ENCODE results near the gene TGFA. TPM values are rescaled to one million over a fixed set of nuclear protein-coding genes. Genes with fewer than 3 reads are reported as not detected.

The TGFA gene
- total RNA-seq, 4 donors from 2014 or later, result 10.7 to 51.3 (median 33.7) TPM

- Histone ChIP-seq H3K36me3 (no peaks in the 10 kb centered on the region), H3K4me3 (no peak overlapping the region), H3K27ac (no peak overlapping the region), H3K9me3 (no peaks in the 10 kb centered on the region), H3K4me1 (peaks cover 0 to 24% (median 17%) of the 10 kb centered on the region in 4 donors), H3K27me3 (peaks cover 9% of the 10 kb centered on the region)
- in situ Hi-C loops (cut with MboI; ENCODE audit: low pct_ligation_motif_present in 1 of 4, low pct_unique_long_range_greater_than_20kb in 1 of 4, low sequenced_read_pairs in 3 of 4) (no loop called here), intact Hi-C loops (cut with DNase I; ENCODE audit: low total_unique reads) (no loop called here)
- DNase-seq, result no peak
- WGBS, 2 donors (ENCODE audit: low coverage in 1 of 2), result 61 to 64% methylated on average over 2 of the region's 2 CpGs
- TF ChIP-seq POLR2A (IDR thresholded peaks at IDR 0.05), result no peak
- TF ChIP-seq POLR2AphosphoS5 (IDR thresholded peaks at IDR 0.05), result no peak
- TF ChIP-seq CTCF (IDR thresholded peaks at IDR 0.05), result no peak
- TF ChIP-seq EP300 (IDR thresholded peaks at IDR 0.05; ENCODE audit: low read depth), result no peak
These were observed 6.4 kb upstream of the TGFA start for GRCh38 chr2:70560040-70560439.

GRCh38 chr2:70558195-70558808 is 4.7 kb upstream of the TGFA start:
- no peak for DNase-seq
- H3K36me3 ChIP-seq, result no peaks in the 10 kb centered on the region
- peaks cover 0 to 33% (median 25%) of the 10 kb centered on the region in 4 donors for H3K4me1 ChIP-seq
- H3K27ac ChIP-seq, result peak overlapping the region; percentile 65 to 81 (median 70)
- peaks cover 21% of the 10 kb centered on the region for H3K27me3 ChIP-seq
- TF ChIP-seq EP300 (IDR thresholded peaks at IDR 0.05; ENCODE audit: low read depth) (no peak), POLR2A (IDR thresholded peaks at IDR 0.05) (no peak)
- no peaks in the 10 kb centered on the region for H3K9me3 ChIP-seq
- intact Hi-C loops (cut with DNase I; ENCODE audit: low total_unique reads) (no loop called here), in situ Hi-C loops (cut with MboI; ENCODE audit: low pct_ligation_motif_present in 1 of 4, low pct_unique_long_range_greater_than_20kb in 1 of 4, low sequenced_read_pairs in 3 of 4) (loop anchor here in 1 of 4 donors (10.0 kb wide), 1 partner anchor 56 kb away; no protein-coding TSS in a partner anchor)
- H3K4me3 ChIP-seq, result no peak overlapping the region
- WGBS, 2 donors (ENCODE audit: low coverage in 1 of 2), result 46% methylated on average over 5 of the region's 5 CpGs; no CpG with 5 or more reads in 1 of the 2 donors

- peak overlapping the region; percentile 65 to 81 (median 70) for H3K27ac ChIP-seq
These were observed 3.7 kb upstream of the TGFA start for GRCh38 chr2:70557171-70557838.

GRCh38 chr2:70556608-70557007 is 3.0 kb upstream of the TGFA start:
- H3K4me3 ChIP-seq, result no peak overlapping the region
- no peaks in the 10 kb centered on the region for H3K9me3 ChIP-seq
- peaks cover 0 to 41% (median 28%) of the 10 kb centered on the region in 4 donors for H3K4me1 ChIP-seq
- no peak for DNase-seq
- no peaks in the 10 kb centered on the region for H3K36me3 ChIP-seq
- WGBS, 2 donors (ENCODE audit: low coverage in 1 of 2), result 49 to 59% methylated on average over 2 of the region's 2 CpGs
- in situ Hi-C loops (cut with MboI; ENCODE audit: low pct_ligation_motif_present in 1 of 4, low pct_unique_long_range_greater_than_20kb in 1 of 4, low sequenced_read_pairs in 3 of 4), result loop anchor here in 1 of 4 donors (10.0 kb wide), 1 partner anchor 58 kb away; no protein-coding TSS in a partner anchor
- peak overlapping the region; percentile 65 to 81 (median 70) for H3K27ac ChIP-seq
- H3K27me3 ChIP-seq, result peaks cover 31% of the 10 kb centered on the region
- intact Hi-C loops (cut with DNase I; ENCODE audit: low total_unique reads), result no loop called here
- TF ChIP-seq EP300 (IDR thresholded peaks at IDR 0.05; ENCODE audit: low read depth) (no peak), POLR2A (IDR thresholded peaks at IDR 0.05) (no peak), POLR2AphosphoS5 (IDR thresholded peaks at IDR 0.05) (no peak)

More at GRCh38 chr2:70557171-70557838, 3.7 kb upstream of the TGFA start:
- in situ Hi-C loops (cut with MboI; ENCODE audit: low pct_ligation_motif_present in 1 of 4, low pct_unique_long_range_greater_than_20kb in 1 of 4, low sequenced_read_pairs in 3 of 4), result loop anchor here in 1 of 4 donors (10.0 kb wide), 1 partner anchor 57 kb away; no protein-coding TSS in a partner anchor
- Histone ChIP-seq H3K36me3 (no peaks in the 10 kb centered on the region), H3K27me3 (peaks cover 30% of the 10 kb centered on the region), H3K4me1 (peaks cover 0 to 39% (median 25%) of the 10 kb centered on the region in 4 donors), H3K4me3 (no peak overlapping the region), H3K9me3 (no peaks in the 10 kb centered on the region)
- peak; percentile 67 for DNase-seq
- intact Hi-C loops (cut with DNase I; ENCODE audit: low total_unique reads), result no loop called here
- TF ChIP-seq CTCF (IDR thresholded peaks at IDR 0.05) (no peak), POLR2AphosphoS5 (IDR thresholded peaks at IDR 0.05) (peak; percentile 39 to 54 (median 45)), POLR2A (IDR thresholded peaks at IDR 0.05) (peak; percentile 47)
- WGBS, 2 donors (ENCODE audit: low coverage in 1 of 2), result 18 to 47% methylated on average over 2 to 6 of the region's 6 CpGs

- H3K9me3 ChIP-seq, result no peaks in the 10 kb centered on the region
- peak overlapping the region; percentile 84 to 93 (median 87) for H3K27ac ChIP-seq
- H3K36me3 ChIP-seq, result no peaks in the 10 kb centered on the region
- in situ Hi-C loops (cut with MboI; ENCODE audit: low pct_ligation_motif_present in 1 of 4, low pct_unique_long_range_greater_than_20kb in 1 of 4, low sequenced_read_pairs in 3 of 4), result loop anchor here in 1 of 4 donors (10.0 kb wide), 1 partner anchor 60 kb away; no protein-coding TSS in a partner anchor
- peaks cover 0 to 47% (median 28%) of the 10 kb centered on the region in 4 donors for H3K4me1 ChIP-seq
- peaks cover 31% of the 10 kb centered on the region for H3K27me3 ChIP-seq
- peak overlapping the region; percentile 56 to 80 (median 64) for H3K4me3 ChIP-seq
- 31 to 94% methylated on average over 3 to 18 of the region's 18 CpGs for WGBS, 2 donors (ENCODE audit: low coverage in 1 of 2)
- intact Hi-C loops (cut with DNase I; ENCODE audit: low total_unique reads), result no loop called here
- TF ChIP-seq EP300 (IDR thresholded peaks at IDR 0.05; ENCODE audit: low read depth) (no peak), POLR2AphosphoS5 (IDR thresholded peaks at IDR 0.05) (no peak), POLR2A (IDR thresholded peaks at IDR 0.05) (no peak), CTCF (IDR thresholded peaks at IDR 0.05) (no peak)
- DNase-seq, result no peak
These were observed 789 bp upstream of the TGFA start for GRCh38 chr2:70554338-70554892.

Measured in transverse colon (tissue), 4 donors.